DND-41 (cell line): ENCODE measurements around the gene FAM120A.

Experiments used
- CTCF ChIP-seq: IDR thresholded peaks from 2 replicates; pipeline ENCODE4 v1.5.1; 2012; ENCODE audit warnings: borderline replicate concordance, low read length, moderate library complexity, mild to moderate bottlenecking; ENCODE audit not compliant: poor library complexity, severe bottlenecking; ENCODE audit errors: extremely low read depth
- EZH2 ChIP-seq: IDR thresholded peaks from 3 replicates; pipeline ENCODE4 v1.6.1; 2012; ENCODE audit warnings: borderline replicate concordance, low read depth, mild to moderate bottlenecking, moderate library complexity, low read length, inconsistent platforms; ENCODE audit not compliant: severe bottlenecking

GRCh38 chr9:93491593-93492232 is 40.2 kb downstream of the FAM120A start:
- TF ChIP-seq CTCF (no peak), EZH2 (no peak)
